DMS79 treated with DMSO at 0.1 percent for 48 hours (cell line): Measurements from ENCODE around the gene SCGB1D4.
"Not testable (repeated sequence)": the region's sequence is repeated elsewhere in the genome, so short reads cannot be mapped to it uniquely, and the experiment has no call there.

ENCODE experiments used
- DNase-seq: peaks from one replicate; lab custom pipeline; 2025; lab: John Stamatoyannopoulos, UW

The SCGB1D4 gene, protein sequence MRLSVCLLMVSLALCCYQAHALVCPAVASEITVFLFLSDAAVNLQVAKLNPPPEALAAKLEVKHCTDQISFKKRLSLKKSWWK

DNA sequence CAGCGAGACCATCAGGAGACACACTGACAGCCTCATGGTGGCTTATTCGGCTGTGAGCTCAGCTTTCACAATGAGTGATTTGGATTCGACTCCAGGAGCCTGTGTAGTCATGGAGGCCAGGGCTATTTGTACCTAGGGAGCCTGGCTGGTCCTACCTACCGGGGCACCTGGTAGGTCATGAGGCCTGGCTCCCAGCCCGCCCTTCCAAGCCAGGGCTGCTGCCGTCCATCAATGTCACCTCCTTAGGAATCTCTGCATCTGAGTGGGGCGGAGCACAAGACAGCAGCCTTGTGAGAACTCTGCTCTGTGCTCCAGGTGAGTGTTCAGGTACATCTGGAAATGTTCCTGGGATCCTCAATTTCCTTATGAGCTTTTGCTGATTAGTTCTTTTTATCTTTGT is at the start of gene SCGB1D4:
Gene SCGB1D4, minus strand, starts transcription at position 101 of the 400 bp plus-strand sequence. Its CDS starts 65 bp downstream, at position 36.
- DNase-seq: no peak

DNA sequence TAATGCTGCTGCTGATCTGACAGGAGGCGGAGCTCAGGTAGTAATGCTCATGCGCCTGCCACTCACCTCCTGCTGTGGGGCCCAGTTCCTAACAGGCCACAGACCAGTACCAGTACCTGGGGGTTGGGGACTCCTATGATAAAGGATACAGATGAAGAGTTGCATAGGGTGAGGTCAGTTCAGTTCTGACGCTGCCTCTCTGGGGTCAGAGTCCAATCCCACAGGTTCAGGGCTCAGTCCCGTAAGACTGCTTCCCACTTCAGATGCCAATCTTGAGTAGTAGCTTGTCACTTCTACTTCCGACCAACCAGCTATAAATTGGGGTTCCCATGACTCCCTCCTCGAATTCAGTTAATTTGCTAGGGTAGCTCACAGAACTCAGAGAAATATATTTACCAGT is 47.0 kb upstream of the SCGB1D4 start:
- no peak for DNase-seq

DNA sequence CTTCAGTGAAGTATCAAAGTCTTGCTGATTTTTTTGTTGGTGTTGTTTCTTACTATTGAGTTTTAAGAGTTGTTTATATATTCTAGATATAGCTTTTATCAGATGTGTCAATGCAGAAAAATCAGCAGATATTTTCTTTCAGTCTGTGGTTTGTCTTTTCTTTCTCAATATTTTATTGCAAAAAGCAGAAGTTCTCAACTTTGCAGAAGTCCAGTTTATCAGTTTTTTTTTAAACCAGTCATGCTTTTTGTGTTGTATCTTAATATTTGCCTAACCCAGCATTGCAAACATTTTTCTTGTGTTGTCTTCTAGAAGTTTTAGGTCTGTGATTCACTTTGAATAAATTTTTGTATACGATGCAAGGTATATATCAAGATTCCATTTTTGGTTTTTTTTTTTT is 45.3 kb upstream of the SCGB1D4 start:
- no peak for DNase-seq

DNA sequence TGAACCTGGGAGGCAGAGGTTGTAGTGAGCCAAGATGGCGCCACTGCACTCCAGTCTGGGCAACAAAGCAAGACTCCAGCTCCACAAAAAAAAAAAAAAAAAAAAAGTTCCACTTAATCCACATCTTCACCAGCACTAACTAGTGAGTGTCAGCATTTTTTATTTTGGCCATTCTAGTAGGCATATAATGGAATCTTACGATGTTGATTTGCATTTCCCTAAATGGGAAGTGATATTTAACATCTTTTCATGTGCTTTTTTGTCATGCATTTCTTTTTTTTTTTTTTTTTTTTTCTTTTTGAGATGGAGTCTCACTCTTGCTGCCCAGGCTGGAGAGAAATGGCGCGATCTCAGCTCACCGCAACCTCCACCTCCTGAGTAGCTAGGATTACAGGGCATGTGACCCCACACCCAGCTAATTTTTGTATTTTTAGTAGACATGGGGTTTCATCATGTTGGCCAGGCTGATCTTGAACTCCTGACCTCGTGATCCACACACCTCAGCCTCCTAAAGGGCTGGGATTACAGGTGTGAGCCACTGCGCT is 44.8 kb upstream of the SCGB1D4 start:
- not testable (repeated sequence) for DNase-seq

DNA sequence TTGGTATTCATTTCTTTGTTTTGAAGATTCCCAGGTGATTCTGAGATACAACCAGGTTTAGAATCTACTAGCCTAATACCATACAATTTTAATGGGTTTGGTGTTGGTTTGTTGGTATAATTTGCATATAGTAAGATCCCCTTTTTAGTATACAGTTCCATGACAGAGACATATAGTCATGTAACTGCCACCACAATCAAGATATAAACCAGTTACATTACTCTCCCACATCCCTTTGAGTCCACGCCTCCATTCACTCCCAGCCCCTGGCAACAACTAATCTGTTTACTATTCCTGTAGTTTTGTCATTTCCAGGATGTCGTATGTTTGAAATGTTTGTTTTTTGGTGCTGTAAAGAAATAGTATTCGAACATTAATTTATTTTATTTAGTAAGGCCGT is 42.7 kb upstream of the SCGB1D4 start:
- no peak for DNase-seq

DNA sequence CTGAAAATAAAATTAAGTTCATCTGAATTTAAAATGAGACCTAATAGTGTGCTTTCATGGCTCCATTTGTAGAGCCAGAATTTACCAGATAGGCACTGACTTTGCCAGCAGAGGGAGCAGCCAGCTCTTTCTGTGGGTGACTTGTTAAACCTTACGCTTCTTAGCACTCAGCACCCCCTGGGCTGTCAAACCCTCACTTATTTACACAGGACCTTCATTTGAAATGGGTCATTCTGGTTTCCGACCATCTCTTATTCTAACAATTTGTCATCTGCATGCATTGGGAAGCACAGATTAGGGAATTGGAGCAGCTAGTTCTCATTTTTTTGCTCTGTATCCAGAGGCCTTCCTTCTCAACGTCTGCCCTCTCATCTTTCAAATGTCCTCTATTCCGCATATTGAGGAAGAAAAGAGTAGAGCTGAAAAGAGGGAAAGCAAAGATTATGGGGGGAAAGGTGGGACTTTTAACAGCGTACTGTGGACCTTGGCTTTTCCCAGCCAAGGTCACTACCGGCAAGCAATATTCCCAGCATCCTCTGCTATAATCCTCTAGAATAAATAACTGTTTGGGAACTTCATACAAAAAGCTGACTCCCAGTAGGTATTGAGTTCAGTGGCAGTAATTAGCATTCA is 41.5 kb upstream of the SCGB1D4 start:
- peak; percentile 54 for DNase-seq

DNA sequence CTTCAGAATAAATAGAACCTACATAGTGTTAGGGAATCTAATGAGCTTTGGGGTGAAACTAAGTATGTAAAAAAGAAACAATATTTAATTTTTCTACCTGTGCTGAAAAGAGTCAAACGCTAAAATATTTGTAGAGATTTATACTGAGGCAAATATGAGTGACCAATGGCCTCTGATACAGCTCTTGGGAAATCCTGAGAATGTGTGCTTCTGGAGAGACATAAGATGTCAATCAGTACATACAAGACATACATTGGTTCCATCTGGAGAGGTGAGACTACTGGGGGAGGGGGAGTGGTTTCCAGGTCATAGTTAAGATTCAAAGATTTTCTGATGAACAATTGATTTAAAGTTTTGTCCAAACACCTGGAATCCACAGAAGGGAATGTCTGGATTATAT is 39.3 kb upstream of the SCGB1D4 start:
- DNase-seq: no peak

DNA sequence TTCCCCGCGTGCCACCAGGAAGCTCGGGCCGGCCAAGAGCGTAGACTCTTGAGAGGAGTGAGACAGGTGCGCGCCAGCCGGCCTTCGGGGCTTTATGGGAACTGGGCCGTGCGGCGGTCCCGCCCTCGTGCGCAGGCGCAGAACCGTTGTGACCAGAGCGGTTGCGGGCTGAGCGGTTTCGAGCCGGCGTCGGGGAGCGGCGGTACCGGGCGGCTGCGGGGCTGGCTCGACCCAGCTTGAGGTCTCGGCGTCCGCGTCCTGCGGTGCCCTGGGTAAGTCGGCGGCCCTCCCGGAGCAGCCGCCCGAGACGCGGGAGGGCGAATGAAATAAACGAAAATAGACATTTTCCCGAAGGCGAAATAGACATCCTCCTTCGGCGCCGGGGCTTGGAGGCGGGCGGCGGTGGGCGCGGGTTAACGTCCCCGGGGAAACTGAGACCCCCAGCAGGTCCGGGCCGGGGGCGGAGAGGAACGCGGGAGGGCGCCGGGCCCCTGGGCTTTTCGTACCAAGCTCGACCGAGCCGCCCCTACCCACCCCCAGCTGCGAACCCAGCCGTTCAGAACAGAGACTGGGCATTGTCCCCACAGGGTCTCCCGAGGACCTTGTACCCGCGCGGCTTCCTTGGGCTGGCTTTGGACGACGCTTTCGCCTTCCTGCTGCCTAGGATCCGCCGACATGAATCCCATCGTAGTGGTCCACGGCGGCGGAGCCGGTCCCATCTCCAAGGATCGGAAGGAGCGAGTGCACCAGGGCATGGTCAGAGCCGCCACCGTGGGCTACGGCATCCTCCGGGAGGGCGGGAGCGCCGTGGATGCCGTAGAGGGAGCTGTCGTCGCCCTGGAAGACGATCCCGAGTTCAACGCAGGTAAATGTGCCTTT is 38.7 kb upstream of the SCGB1D4 start, which contains the start of gene ASRGL1:
Gene ASRGL1, plus strand, starts transcription at position 146 of the 879 bp plus-strand sequence. Its CDS starts 530 bp downstream, at position 676.
- peak; percentile 89 for DNase-seq

DNA sequence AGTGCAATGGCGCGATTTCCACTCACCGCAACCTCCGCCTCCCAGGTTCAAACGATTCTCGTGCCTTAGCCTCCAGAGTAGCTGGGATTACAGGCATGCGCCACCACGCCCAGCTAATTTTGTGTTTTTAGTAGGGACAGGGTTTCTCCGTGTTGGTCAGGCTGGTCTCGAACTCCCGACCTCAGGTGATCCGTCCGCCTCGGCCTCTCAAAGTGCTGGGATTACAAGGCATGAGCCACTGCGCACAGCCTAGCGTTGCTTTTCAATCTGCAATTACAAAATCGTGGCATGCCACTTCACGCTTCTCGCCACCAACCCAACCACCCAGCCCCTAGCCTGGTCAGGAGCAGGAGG is 38.1 kb upstream of the SCGB1D4 start:
- DNase-seq: not testable (repeated sequence)

DNA sequence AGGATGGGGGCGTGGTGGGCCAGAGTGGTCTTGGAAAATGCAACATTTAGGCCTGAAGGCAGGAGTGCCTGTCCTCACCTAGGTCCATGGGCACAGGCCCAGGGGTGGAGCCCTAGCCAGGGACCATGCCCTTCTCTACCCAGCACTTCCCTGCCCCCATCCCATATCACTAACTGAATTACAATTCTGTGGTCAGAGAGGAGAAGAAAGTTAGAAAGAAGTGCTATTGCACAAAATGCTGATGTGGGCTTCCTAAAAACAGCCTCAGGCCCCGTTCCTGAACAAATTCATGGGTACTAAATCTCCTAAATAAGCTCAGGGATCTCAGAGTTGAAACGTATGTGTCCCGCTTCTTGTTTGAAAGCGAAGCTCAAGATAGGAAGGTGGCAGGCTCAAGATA is 34.9 kb upstream of the SCGB1D4 start:
- no peak for DNase-seq

DNA sequence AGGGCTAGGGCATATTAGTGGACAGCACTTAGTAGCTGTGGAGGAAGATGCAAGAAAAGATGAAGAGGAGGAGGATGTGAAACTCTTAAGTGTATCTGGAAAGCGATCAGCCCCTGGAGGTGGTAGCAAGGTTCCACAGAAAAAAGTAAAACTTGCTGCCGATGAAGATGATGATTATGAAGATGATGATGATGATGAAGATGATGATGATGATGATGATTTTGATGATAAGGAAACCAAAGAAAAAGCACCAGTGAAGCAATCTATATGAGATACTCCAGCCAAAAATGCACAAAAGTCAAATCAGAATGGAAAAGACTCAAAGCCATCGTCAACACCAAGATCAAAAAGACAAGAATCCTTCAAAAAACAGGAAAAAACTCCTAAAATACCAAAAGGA is 32.4 kb upstream of the SCGB1D4 start:
- not testable (repeated sequence) for DNase-seq

DNA sequence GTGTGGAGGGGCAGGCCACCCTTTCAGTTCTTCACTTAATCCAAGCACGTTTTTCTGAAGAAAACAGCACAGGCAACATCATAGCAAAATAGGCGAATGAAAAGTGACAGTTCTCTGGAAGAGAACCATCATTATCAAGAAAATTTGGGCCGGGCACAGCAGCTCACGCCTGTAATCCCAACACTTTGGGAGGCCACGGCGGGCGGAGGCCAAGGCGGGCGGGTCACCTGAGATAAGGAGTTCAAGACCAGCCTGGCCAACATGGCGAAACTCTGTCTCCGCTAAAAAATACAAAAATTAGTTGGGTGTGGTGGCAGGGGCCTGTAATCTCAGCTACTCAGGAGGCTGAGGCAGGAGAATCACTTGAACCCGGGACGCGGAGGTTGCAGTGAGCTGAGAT is 28.7 kb upstream of the SCGB1D4 start:
- DNase-seq: not testable (repeated sequence)

DNA sequence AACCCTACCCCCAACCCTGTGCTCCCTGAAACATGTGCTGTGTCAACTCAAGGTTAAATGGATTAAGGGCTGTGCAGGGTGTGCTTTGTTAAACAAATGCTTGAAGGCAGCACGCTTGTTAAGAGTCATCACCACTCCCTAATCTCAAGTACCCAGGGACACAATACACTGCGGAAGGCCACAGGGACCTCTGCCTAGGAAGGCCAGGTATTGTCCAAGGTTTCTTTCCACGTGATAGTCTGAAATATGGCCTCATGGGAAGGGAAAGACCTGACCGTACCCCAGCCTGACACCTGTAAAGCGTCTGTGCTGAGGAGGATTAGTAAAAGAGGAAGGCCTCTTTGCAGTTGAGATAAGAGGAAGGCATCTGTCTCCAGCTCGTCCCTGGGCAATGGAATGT is 27.8 kb upstream of the SCGB1D4 start:
- not testable (repeated sequence) for DNase-seq

DNA sequence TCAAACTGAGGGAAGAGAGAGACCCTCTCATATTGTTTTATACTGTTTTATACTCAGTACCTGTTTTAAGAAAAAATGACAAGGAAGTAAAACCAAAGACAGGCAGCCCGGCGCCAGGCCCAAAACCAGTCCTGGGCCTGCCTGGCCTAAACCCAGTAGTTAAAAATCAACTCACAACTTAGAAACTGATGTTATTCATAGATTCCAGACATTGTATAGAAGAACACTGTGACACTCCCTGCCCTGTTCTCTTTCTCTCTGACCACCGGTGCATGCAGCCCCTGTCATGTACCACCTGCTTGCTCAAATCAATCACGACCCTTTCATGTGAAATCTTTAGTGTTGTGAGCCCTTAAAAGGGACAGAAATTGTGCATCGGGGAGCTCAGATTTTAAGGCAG is 26.9 kb upstream of the SCGB1D4 start:
- DNase-seq: not testable (repeated sequence)

DNA sequence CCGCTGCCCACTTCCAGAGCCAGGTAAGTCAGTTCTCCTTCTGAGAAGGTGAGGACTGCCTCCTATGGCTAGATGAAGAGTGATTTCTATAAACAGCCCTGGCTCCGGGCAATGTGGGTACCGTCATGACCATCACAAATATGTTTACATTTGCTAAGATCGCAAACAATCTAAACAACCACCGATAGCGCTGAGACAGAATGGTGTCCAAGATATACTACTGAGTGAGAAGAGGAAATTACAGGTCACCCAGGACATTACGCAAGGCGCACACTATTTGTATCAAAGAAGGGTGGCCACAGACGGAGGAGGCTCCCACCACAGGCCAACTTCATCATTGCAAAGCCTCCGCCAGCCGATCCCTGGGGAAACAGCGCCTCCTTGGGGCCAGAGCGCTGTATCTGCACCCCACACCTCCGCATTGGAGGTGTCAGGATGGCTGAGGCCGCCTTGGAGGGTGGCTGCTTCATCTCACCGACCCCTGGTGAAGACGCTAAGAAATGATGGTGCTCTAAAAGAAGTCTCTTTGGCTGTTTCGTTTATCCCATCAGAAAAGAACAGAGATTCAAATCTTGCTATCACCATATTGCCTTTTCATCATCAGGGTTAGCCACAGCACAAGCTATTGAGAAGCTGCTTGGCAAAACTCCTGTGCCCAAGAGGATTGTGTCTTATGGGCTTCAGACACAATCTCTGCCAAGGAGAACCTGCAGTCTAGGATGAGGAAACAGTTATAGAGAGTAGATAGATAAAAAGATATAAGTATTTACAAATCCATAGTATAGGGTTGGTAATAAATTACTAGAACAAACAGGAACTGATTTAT is 26.1 kb upstream of the SCGB1D4 start:
- no peak for DNase-seq

DNA sequence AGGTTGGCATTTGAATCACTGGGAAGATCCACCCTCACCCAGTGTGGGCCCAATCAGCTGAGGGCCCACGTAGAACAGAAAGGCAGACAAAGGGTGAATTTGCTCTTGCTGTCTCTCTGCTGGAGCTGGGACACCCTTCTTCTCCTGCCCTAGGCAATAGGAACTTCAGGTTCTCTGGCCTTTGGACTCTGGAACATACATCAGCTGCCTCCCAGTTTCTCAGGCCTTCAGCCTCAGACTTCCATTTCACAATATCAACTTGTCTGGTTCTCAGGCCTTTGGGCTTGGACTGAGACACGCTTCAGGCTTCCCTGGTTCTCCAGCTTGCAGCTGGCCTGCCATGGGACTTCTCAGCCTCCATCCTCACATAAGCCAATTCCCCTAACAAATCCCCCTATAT is 23.6 kb upstream of the SCGB1D4 start:
- DNase-seq: no peak

DNA sequence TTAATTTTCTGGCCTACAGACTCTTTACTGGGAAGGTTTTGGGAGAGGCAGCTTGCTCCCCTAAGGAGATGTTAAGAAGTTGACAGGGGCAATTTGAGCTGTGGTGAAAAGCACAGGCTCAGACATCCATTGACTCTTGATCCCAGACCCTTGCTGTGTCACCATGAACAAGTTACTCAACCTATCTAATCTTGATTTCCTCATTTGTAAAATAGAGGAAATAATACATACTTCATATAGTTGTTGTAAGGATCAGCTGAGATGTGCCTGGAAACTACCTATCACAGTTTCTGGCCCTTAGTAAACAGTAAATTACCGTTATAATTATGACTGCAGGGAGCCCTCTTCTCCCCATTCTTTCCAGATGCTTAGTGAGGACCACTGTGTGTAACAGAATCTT is 16.6 kb upstream of the SCGB1D4 start:
- DNase-seq: no peak

DNA sequence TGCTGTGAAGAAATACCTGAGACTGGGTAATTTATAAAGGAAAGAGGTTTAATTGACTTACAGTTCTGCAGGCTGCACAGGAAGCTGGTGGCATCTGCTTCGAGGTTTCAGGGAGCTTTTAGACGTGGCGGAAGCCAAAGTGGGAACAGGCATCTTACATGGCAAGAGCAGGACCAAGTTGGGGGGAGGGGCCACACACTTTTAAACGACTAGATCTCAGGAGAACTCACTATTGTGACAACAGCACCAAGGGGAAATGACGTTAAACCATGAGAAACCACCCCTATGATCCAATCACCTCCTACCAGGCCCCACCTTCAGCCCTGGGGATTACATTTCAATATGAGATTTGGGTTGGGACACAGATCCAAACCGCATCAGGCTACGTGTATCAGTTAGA is 11.1 kb upstream of the SCGB1D4 start:
- DNase-seq: no peak

DNA sequence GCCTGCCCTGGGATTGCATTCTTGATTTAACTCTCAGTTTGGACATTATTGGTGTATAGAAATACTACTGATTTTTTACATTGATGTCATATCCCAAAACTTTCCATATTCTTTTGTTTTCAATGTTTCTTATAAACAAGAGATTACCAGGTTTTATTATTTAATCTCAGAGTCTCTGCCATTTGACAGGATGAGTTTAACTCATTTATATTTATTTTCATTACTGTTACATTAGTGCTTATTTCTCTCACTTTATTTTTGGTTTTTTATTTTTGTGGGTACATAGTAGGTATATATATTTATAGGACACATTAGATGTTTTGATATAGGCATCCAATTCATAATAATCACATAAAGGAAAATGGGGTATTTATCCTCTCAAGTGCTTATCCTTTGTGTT is 9.1 kb upstream of the SCGB1D4 start:
- DNase-seq: no peak

DNA sequence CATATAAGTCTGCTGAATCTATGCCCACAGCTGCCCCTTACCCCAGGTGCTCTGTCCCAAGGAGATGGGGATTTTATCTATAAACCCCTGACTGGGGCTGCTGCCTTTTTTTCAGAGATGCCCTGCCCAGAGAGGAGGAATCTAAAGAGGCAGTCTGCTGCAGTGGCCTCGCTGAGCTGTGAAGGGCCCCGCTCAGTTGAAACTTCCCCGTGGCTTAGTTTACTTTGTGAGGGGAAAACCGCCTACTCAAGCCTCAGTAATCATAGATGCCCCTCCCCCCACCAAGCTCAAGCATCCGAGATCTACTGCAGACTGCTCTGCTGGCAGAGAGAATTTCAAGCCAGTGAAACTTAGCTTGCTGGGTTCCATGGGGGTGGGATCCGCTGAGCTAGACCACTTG is 7.4 kb upstream of the SCGB1D4 start:
- no peak for DNase-seq

DNA sequence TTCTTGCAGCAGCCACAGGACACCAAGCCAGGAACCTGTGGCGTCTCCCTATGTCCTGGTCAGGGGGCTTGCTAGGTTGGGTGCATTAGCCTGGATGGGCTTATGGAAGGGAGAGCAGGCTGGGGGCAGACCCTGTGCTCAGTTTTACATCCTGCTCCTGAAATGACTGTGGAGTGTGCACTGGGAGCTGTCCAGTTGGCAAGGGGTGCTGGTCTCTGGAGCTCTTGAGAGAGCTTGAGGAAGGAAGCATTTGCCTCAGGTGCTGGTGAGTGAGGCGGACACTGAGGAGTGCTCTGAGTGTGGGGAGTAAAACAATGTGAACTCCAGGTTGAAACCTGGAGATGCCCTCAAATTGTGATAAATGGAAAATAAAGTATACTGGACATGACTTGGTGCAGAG is 3.4 kb downstream of the SCGB1D4 start:
- no peak for DNase-seq

DNA sequence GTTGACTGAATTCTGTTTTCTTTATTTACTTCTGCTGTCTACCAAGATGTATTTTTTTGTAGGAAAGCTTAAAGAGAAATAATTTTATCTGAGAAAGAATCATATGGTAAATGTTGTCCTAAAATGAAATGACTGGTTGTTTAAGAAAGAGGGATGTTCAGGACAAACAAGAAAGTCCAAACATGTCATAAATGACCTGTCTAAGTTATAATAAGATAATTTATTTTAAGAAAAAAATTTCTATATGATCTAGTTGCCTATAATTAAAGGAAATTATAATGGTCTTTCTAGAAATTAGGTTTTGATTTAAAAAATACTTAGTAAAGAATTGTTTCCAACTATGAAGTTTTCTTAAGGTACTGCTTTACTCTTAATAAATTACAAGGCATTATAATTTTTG is 18.4 kb downstream of the SCGB1D4 start:
- no peak for DNase-seq
